SH-SY5Y (cell line): ENCODE data around the gene RHEX.

ENCODE experiments used
- GATA2 ChIP-seq: IDR thresholded peaks from 2 replicates; pipeline ENCODE4 v1.6.1; 2011; ENCODE audit warnings: mild to moderate bottlenecking, low read depth, low read length
- GATA3 ChIP-seq: IDR thresholded peaks from 2 replicates; pipeline ENCODE4 v1.6.1; 2011; ENCODE audit warnings: low read depth, mild to moderate bottlenecking, low read length, moderate library complexity

RHEX gene

DNA sequence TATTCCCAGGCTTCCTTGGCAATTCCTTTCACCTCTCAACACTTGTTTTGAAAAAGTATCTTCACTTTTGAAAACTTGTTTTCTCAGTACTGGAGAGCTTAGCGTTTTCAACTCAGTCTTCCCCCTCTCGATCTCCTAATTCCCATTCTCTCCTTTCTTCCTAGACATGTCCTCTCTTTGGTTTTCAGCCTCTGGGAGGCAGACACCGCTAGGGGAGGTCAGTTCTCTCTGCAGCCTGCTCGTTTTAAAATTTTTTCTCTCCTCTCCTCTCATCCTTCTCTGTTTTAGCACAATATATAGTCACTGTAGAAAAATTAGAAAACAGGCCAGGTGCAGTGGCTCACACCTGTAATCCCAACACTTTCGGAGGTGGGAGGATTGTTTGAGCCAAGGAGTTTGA, 12.6 kb upstream of the RHEX start:
- TF ChIP-seq GATA3 = no peak
- no peak for TF ChIP-seq GATA2

DNA sequence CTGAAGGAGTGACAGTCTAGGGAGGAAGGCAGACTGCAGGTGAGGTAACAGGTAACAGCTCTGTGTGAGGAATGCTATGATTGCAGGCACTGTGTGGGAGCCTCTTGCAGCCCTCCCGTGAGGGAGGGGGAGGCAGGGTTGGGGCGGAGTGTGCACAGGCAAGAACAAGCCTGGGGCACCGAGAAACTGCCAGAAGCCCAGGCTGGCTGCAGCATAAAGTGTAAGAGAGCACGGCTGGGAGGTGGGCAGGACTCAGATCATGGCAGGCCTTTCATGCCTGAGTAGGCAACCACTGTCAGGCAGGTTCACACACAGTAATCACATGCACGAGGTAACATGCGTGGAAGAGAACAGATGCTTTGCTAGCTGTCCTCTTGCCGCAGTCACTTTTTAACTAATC, 11.3 kb upstream of the RHEX start:
- TF ChIP-seq GATA3 (no peak), GATA2 (no peak)

DNA sequence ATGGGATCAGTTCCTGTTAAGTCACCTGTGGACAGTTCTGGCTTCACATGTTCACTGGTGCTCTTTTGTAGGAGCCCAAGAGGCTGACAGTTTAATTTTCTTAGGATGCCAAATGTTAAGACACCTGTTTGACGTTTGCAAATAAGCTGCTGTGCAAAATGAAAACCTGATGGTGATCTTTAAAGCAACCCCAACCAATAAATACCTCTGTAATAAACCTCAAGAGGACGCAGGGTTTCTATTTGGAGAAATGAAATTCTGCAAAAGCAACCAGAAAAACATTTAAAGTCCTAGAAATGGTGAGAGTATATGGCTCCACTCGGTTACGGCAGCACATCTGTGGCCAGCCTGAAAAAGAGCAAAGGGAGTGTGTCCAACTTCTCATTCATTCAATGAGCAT, 5.7 kb upstream of the RHEX start:
- TF ChIP-seq GATA3 (no peak), GATA2 (no peak)

DNA sequence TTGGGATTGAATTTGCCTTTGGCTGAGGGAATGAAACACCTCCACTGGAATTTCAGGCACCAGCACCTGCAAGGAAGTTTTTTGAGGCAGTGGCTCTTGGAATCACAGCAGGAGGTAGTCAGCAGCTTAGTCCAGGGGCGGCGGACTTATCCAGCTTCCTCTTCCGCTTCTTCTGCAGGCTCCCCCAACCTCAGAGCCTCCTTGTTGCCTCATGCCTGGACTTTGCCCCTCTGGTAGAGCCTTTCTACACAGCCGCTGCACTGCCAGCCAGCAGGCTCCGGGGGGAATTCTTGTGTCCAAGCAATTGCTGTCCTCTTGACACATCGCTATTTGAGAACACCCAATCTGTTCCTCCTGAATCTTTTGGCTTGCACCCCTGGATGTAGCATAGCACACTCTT, 4.4 kb upstream of the RHEX start:
- TF ChIP-seq GATA3 (no peak), GATA2 (no peak)

DNA sequence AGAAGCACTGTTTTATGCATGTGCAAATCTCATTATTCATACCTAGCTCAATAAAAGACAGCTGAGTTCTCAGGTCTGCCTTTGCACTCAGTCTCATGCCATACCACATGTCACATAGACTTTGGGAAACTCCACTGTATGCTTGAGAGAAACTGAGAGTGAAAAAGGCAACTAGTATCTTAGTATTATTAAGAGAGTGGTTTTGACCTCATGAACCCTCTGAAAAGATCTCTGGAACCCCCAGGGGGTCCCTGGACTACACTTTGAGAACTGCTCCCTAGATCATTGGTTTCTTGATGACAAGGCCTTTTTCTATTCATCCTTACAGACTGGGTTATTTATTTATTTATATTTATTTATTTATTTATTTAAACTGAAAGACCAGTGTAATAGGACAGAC, 3.7 kb upstream of the RHEX start:
- TF ChIP-seq GATA2 (no peak), GATA3 (no peak)

DNA sequence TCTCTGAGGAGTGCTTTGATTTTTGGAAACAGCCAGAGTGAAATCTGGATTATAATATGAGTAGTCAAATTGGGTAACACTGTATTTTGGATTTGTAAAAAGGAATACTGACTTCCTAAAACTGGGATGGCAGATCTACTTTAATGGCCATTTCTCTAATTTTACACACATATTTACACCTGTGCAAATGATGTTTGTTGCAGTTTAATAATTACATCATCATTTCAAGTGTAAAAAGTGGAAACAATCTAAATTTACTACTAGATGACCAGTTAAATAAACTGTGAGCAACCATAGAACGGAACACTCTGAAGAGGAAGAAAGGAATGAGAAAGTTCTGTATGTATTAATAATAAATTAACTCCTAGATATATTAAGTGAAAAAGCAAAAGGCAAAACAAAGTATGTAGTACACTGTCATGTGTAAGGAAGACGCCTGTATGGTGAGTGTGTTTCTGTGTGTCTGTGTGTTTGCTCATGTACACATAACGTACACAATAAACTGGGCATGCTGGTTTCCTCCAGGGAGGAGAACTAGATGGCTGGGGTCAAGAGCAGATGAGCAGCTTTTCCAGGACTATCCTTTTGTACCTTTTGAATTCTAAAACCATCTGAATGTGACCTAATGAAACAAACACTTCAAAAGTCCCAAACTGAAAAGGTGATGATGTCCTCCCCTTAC, 2.9 kb upstream of the RHEX start:
- TF ChIP-seq GATA3 (no peak), GATA2 (no peak)

DNA sequence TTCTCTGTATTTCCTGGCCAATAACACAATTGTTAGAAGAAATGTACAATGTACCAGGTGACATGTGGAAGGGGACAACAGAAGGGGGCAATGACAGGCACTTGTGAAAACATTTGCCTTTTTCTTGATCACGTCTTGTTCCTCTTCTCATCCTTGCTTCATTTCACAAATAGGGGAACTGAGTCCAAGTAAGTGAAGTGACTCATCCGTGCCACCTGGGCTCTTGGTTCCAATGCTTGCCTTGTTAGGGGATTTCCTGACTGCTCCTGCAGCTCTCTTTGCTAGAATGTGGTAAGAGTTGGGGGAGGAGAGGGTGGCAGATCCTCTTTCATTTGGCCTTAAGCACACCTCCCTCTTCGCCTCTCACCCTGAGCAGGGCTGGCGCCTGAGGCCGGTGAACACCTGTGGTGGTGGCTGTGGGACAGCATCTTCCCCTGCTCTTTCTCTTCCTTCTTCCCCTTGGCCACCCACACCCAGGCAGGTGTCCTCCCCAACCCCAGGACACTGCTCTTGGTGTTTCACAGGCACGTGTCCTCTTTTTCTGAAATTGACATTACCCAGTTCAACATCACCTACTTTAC, 2.2 kb upstream of the RHEX start:
- TF ChIP-seq GATA2 = no peak
- no peak for TF ChIP-seq GATA3

DNA sequence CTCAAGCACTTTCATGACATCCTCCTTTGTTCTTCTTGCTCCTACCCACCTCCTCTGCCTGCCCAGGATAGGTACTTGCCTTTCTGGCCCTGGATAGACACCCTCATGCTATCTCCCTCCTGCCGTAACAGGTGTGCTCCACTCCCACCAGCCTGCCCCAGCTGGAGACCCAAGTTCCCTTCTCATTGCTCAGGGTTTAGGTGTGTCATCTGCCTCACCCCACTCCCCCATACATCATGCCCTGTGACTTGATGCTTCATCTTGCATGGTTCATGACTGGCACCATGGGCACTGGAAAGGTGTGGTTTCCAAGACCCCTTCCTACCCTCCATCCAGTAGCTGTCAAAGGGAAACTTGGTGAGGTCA, 5.9 kb downstream of the RHEX start:
- no peak for TF ChIP-seq GATA3
- TF ChIP-seq GATA2 = no peak

DNA sequence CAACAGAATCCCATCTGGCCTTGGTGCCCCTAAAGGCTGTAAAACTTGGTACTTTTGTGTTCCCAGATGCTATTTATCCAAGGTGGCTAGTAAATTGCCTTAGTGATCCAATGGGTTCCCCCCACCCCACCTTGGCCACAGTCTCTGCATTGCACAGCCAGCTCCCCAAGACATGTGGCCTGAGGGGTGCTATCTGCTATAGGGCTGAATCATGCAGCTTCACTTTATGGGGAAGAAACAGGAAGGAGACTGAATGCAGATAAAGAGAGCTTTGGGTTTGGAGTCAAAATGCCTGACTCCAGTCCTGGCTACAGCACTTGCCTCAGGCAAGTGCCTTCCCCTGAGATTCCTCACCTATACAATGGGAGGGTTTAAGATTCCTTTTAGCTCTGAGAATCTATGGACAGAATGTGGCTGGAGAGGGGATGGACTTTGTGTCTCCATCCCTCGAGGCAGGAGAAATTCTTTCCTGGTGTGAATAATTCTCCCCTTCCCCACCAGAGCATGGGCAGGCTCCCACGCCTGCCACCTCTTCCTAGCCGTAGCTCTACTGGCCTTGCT, 6.5 kb downstream of the RHEX start:
- no peak for TF ChIP-seq GATA3
- TF ChIP-seq GATA2 = no peak

DNA sequence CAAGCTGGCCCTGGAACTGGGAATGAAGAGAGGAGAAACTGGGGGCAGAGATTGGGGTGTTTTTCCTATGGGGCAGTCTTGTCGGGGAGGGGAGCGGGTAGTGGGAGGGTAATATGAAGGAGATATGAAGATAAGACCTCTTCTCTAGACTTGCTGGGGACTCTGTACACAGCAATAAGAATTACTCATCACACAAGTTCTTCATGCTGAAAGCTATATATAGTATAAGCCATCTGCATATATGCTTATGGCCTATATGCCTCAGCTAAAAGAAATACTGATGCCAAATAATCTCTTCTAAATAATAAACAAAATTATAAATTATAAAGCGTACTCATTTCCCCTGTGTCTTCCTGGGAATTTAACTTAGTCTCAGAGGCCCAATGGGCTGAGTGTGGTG, 7.9 kb downstream of the RHEX start:
- TF ChIP-seq GATA3 (no peak), GATA2 (no peak)

DNA sequence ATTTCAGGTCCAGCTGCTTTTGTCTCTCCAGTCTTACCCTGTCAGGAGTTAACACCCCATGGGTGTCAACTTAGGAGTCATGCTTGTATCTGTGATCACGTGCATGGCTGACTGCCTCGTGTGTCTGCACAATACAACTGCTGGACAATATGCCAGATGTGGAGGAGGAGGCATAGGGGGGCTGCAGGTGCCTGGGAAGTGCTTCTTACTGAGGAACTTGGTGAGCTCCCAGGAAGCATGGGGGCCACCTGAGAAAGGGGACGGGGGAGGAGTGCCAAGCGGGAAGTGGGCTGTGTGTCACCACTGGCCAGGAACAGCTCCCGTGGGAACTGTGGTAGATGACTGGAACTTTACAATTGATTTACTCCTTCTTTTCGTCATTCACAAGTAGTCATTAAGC, 9.5 kb downstream of the RHEX start:
- TF ChIP-seq GATA2 = no peak
- TF ChIP-seq GATA3 = no peak

DNA sequence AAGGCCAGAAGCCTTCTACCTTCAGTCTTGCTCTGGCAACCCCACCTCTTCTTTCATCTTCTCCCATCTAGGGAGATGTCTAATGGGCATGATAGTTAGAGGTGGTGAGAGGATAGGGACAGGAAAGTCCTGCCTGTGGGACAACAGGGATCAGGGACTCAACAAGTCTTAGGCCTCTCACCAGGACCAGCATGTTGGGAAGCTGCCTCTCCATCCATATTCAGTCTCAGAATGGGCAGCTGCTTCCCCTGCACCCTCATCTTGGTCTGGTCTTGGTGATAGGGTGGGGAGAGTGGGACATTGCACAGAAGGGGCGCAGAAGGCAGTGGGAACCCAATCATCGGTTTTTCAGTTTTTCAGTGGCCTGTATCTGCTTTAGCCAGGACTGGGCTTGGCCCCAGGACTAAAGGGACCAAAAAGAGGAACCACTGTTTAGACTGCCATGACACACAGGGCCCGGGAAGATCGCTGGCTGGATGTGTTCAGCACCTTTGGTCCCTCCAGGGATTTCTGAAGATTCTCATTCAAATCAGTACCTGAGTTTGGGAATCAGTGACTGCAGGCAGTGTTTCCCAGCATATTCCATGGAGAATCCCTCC, 12.7 kb downstream of the RHEX start:
- TF ChIP-seq GATA2 (no peak), GATA3 (no peak)

DNA sequence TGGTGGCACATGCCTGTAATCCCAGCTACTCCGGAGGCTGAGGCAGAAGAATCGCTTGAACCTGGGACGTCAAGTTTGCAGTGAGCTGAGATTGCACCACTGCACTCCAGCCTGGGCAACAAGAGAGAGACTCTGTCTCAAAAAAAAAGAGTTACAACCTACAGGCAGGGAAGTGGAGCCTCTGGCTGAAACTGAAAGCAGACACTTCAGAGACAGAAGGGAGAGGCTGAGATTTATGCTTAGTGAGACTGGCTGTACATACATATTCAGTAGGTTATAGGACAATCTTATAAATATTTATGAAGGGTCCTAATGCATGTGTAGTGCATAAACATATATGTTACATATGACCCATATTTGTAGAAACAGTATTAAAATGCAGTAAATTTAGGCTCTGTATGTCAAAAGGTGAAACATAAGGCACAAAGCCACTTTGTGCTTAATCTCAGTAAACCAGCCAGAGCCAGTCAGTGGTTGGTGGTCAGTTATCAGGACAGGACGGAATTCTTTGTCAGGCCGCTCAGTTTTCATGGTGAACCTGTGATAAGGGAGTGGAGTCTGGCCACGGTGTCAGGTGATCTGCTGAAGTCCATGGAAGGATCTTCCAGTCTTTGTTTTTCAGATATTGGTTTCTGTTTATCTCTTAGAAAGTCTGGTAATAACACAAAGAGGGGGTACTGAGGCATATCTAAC, 13.7 kb downstream of the RHEX start:
- TF ChIP-seq GATA2 = no peak
- TF ChIP-seq GATA3 = no peak

DNA sequence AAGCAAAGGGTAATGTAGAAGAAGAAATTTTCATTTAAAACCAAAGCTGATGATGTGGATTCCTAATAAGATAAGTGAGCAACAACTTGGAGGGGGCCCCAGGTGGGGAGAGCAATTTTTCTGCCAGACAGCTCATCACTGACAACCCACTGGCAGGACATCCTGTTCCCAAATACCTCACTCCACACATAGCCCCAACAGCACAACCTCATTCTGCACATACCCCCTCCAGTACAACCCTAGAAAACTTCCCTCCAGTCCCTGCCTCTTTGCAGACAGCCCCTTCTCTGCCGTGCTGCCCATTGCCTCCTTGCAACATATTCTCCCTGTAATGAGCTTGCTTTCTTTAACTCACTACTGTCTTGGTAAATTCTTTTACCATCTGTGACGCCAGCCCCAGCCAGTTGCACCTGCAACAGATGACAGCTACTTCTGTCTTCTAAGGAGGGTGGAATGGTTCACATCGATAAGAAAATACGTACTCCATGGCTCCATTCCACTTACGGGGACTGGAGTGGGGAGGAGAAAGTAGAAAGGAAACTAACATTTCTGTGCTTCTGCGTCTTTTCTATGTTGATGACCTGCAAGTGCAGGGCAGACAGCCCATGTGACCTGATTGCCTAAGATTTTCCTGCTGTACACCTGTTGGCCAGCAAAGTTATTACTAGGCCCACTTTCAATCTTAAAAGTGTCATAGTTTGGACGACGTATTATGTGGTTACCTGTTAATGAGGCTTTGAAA, 14.7 kb downstream of the RHEX start:
- TF ChIP-seq GATA3 (no peak), GATA2 (no peak)

DNA sequence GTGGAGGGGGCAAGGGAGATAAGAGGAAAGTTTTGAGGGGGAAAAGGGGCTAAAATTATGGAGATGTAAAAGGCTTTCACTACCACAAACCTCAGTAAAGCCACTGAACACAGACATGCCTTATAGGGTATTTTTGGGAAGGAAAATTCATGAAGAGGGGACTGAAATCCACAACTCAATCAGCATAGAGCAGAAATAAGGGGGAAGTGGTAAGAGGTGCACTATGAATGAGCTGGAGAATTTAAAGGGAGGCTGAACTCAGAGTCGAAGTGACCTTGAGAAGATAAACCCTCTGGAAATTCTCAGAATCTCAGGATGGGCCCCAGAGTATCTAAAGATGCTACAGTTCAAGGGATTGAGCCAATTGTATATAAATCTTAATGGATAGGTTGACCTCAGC, 15.3 kb downstream of the RHEX start:
- TF ChIP-seq GATA3 (no peak), GATA2 (no peak)
